Caco-2 (cell line): ENCODE measurements around the gene TFAP2E. TPM values are rescaled to one million over a fixed set of nuclear protein-coding genes. Genes with fewer than 3 reads are reported as not detected.

Source experiments
- BruUV-seq: library from RNA; stranded (reverse); fragments of 400-500 nt; replicated peaks from 2 replicates; lab custom pipeline; 2021; lab: Mats Ljungman, UMichigan
- CTCF ChIA-PET: fragments of 300-600 bp; sonication (Branson Sonifier 250); formaldehyde crosslinking; loops from one replicate; lab custom pipeline; 2022; ENCODE audit warnings: antibody characterized with exemption; lab: Charles Lee
- POLR2A ChIA-PET: fragments of 300-600 bp; sonication (Branson Sonifier 250); formaldehyde crosslinking; loops from one replicate; lab custom pipeline; 2022; ENCODE audit warnings: antibody characterized with exemption; lab: Charles Lee
- DNase-seq, 2 experiments: peaks; one replicate each; pipeline versions ENCODE4 v3.0.0 to v3.0.0-alpha.2; 2020 to 2022
- H3K27me3 ChIP-seq: replicated peaks from 2 replicates; pipeline ENCODE4 v1.6.0; 2011; ENCODE audit warnings: low read length; ENCODE audit not compliant: control insufficient read depth, insufficient read depth
- H3K36me3 ChIP-seq: 2 replicates; pipeline ENCODE4 v1.5.1; 2011; ENCODE audit warnings: low read length; ENCODE audit not compliant: control insufficient read depth, insufficient read depth
- H3K4me1 ChIP-seq: fragments of 250-450 bp; sonication (Bioruptor Pico); 2 replicates; pipeline ENCODE4 v1.5.1; 2020; ENCODE audit warnings: mild to moderate bottlenecking
- H3K4me3 ChIP-seq: 2 replicates; pipeline ENCODE4 v1.5.1; 2011; ENCODE audit warnings: low read depth, mild to moderate bottlenecking, control low read depth, low read length
- H3K9me3 ChIP-seq: fragments of 250-450 bp; sonication (Bioruptor Pico); 2 replicates; pipeline ENCODE4 v1.5.1; 2020; ENCODE audit warnings: mild to moderate bottlenecking, moderate library complexity
- H3K27ac Mint-ChIP-seq: one replicate; pipeline ENCODE4 v1.8.0; 2022; ENCODE audit warnings: mixed read lengths; ENCODE audit not compliant: unreplicated experiment
- H3K27me3 Mint-ChIP-seq: one replicate; pipeline ENCODE4 v1.8.0; 2022; ENCODE audit warnings: mixed read lengths; ENCODE audit not compliant: insufficient read depth, unreplicated experiment
- H3K36me3 Mint-ChIP-seq: one replicate; pipeline ENCODE4 v1.8.0; 2022; ENCODE audit warnings: mild to moderate bottlenecking, mixed read lengths; ENCODE audit not compliant: insufficient read depth, unreplicated experiment
- H3K4me1 Mint-ChIP-seq: one replicate; pipeline ENCODE4 v1.8.0; 2022; ENCODE audit warnings: low read depth, mixed read lengths; ENCODE audit not compliant: unreplicated experiment
- H3K4me3 Mint-ChIP-seq: one replicate; pipeline ENCODE4 v1.8.0; 2022; ENCODE audit warnings: mild to moderate bottlenecking, moderate library complexity, mixed read lengths; ENCODE audit not compliant: unreplicated experiment
- H3K9me3 Mint-ChIP-seq: one replicate; pipeline ENCODE4 v1.8.0; 2022; ENCODE audit warnings: mixed read lengths; ENCODE audit not compliant: unreplicated experiment
- CTCF ChIP-seq, 2 experiments: fragments of 200-600 bp in 1 of 2; IDR thresholded peaks; 1 replicate in 1 of 2; 2 replicates in 1 of 2; pipeline versions ENCODE4 v1.5.1 to v1.8.0; 2011 to 2022; ENCODE audit warnings: antibody characterized with exemption in 1 of 2, control low read depth in 1 of 2, inconsistent platforms in 1 of 2, low read depth in 1 of 2, low read length in 1 of 2, mild to moderate bottlenecking in 1 of 2, moderate library complexity in 1 of 2; ENCODE audit not compliant: insufficient read depth in 1 of 2, severe bottlenecking in 1 of 2, unreplicated experiment in 1 of 2
- intact Hi-C: fragments of 100-400 bp; cut with micrococcal nuclease; formaldehyde crosslinking; loops from one replicate; pipeline ENCODE4 v1.10.0; 2022; ENCODE audit not compliant: unreplicated experiment
- total RNA-seq: library from RNA; stranded (reverse); gene quantifications from 2 replicates; pipeline ENCODE4 v1.2.3, GENCODE V29; 2022

The TFAP2E gene
- total RNA-seq, 1 experiment from 2014 or later = 3.4 TPM

DNA sequence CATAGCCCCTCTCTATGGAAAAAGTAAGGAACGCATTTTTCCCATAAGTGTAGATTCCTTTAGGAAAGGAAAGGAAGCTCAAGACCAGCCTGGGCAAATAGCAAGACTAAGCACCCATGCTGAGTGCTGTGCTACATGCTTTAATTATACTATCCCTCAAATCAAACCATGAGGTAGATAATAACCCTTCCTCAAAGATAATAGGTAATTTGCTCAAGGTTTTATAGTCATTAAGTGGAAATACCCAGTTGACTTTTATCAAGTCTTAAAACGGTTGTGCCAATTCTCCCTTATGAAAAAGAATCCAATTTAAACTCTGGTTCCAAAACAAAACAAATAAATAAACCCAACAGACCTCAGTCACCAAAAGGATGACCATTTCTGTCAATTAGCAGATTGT lies 19.3 kb upstream of the TFAP2E start:
- H3K4me1 ChIP-seq = peaks cover 12% of the 10 kb centered on the region
- no peak for DNase-seq
- no TSS peak for BruUV-seq
- Mint-ChIP-seq H3K9me3 (no peaks in the 10 kb centered on the region), H3K4me3 (no peak overlapping the region), H3K36me3 (peaks cover 48% of the 10 kb centered on the region), H3K27ac (no peak overlapping the region), H3K4me1 (no peaks in the 10 kb centered on the region), H3K27me3 (no peaks in the 10 kb centered on the region)
- no peaks in the 10 kb centered on the region; the same call in 1 of the 2 replicates for H3K36me3 ChIP-seq
- POLR2A ChIA-PET = no interaction called here
- no peaks in the 10 kb centered on the region for H3K27me3 ChIP-seq
- TF ChIP-seq CTCF (IDR thresholded peaks at IDR 0.05; ENCODE audit: insufficient read depth in 1 of 2, low read depth in 1 of 2, low read length in 1 of 2, severe bottlenecking in 1 of 2, unreplicated experiment in 1 of 2) = no peak
- intact Hi-C loops = loop anchor here (10.0 kb wide), 1 partner anchor 479 kb away; the partner anchor contains the start of gene ZMYM1
- CTCF ChIA-PET = no interaction called here
- H3K4me3 ChIP-seq = no peak overlapping the region
- no peaks in the 10 kb centered on the region for H3K9me3 ChIP-seq

GRCh38 chr1:35554266-35555211 lies 18.6 kb upstream of the TFAP2E start:
- no TSS peak for BruUV-seq
- Histone ChIP-seq H3K36me3 (no peaks in the 10 kb centered on the region; the same call in 1 of the 2 replicates), H3K9me3 (no peaks in the 10 kb centered on the region), H3K27me3 (no peaks in the 10 kb centered on the region), H3K4me1 (peaks cover 12% of the 10 kb centered on the region), H3K4me3 (no peak overlapping the region)
- no peak for DNase-seq
- Mint-ChIP-seq H3K4me3 (no peak overlapping the region), H3K27ac (no peak overlapping the region), H3K36me3 (peaks cover 45% of the 10 kb centered on the region), H3K27me3 (no peaks in the 10 kb centered on the region), H3K9me3 (no peaks in the 10 kb centered on the region), H3K4me1 (no peaks in the 10 kb centered on the region)
- intact Hi-C loops = loop anchor here (5.0 to 10.0 kb wide), 2 partner anchors 362 to 480 kb away; partner anchors contain the start of genes SFPQ and ZMYM1
- TF ChIP-seq CTCF (IDR thresholded peaks at IDR 0.05; ENCODE audit: insufficient read depth in 1 of 2, low read depth in 1 of 2, low read length in 1 of 2, severe bottlenecking in 1 of 2, unreplicated experiment in 1 of 2) = no peak
- ChIA-PET POLR2A (no interaction called here), CTCF (no interaction called here)

DNA sequence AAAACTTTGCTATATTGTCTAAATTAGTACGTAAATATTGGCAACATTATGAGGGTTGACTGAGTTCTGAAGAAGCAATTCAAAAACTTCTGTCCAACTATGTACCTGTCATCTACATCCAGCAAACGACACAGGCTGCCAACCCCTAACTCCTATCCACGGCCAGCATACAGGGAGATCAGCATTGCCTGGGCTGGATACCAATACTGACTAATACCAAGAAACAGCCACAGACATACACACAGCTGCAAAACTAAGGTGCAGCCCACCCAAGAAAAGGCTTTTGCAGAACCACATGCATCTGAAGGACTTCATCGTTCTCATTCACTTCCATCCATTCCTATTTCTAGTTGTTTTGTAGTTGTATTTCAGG lies 17.9 kb upstream of the TFAP2E start:
- Mint-ChIP-seq H3K4me1 (no peaks in the 10 kb centered on the region), H3K9me3 (no peaks in the 10 kb centered on the region), H3K27ac (no peak overlapping the region), H3K4me3 (peak overlapping the region; percentile 89), H3K27me3 (no peaks in the 10 kb centered on the region), H3K36me3 (peaks cover 45% of the 10 kb centered on the region)
- H3K4me1 ChIP-seq = peaks cover 12% of the 10 kb centered on the region
- ChIA-PET CTCF (no interaction called here), POLR2A (no interaction called here)
- H3K4me3 ChIP-seq = peak overlapping the region; percentile 23
- H3K9me3 ChIP-seq = no peaks in the 10 kb centered on the region
- no TSS peak for BruUV-seq
- H3K36me3 ChIP-seq = no peaks in the 10 kb centered on the region; the same call in 1 of the 2 replicates
- intact Hi-C loops = loop anchor here (5.0 to 10.0 kb wide), 2 partner anchors 363 to 480 kb away; partner anchors contain the start of genes SFPQ and ZMYM1
- H3K27me3 ChIP-seq = no peaks in the 10 kb centered on the region
- DNase-seq = no peak
- TF ChIP-seq CTCF (IDR thresholded peaks at IDR 0.05; ENCODE audit: insufficient read depth in 1 of 2, low read depth in 1 of 2, low read length in 1 of 2, severe bottlenecking in 1 of 2, unreplicated experiment in 1 of 2) = no peak
